ENCODE measurements around the gene TARS3. TPM values are rescaled to one million over a fixed set of nuclear protein-coding genes. Genes with fewer than 3 reads are reported as not detected.
"Not testable (repeated sequence)": the region's sequence is repeated elsewhere in the genome, so short reads cannot be mapped to it uniquely, and the experiment has no call there.

TARS3 gene
- polyA plus RNA-seq, 1 donor: 20.8 TPM

GRCh38 chr15:101654624-101655337 is 69.5 kb downstream of the TARS3 start:
- DNase-seq (ENCODE audit: low read depth): not testable (repeated sequence)

DNA sequence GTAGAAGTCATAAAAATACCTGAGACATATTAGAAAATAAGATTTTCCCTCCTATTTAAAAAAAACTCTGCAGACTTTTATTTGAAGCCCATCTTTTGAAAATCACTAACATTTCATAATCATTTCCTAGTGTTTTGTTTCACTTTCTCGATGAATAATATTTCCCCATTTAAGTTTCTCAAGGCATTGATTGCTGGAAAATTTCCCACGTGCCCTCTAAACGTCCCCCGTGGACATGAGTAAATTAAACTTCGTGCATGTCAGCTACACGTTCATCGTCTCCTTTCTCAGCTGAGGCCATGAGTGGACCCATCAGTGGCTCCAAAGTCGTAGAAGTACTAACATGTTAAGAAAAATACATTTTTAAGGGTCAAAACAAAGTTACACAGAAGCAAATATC is 70.1 kb downstream of the TARS3 start:
- DNase-seq (ENCODE audit: low read depth): no peak

DNA sequence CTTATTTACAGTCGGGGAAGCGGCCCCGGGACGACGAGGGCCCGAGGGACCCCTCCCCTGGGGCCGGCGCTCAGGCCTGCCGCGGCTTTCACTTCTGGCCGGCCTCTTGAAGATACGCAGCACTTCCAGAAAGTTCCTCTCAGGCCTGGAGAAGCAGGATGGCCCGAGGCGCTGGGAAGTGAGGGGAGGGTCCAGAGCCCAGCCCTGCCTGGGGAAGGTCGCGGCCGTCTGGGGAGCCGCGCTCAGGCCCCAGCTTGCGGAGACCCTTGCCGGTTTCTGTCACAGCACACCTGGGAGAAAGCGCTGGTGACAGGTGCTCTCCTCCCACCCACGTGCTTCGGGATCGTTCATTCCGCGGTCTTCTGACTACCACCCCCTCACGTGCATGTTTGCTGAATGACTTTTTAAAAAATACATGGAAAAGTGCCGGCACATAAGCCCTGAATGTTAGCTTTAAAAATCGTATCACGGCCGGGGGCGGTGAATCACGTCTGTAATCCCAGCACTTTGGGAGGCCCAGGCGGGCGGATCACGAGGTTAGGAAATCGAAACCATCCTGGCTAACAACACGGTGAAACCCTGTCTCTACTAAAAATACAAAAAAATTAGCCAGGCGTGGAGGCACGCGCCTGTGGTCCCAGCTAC is 71.4 kb downstream of the TARS3 start:
- DNase-seq (ENCODE audit: low read depth): no peak

GRCh38 chr15:101652098-101652785 is 72.0 kb downstream of the TARS3 start, which contains the start of gene TM2D3:
TM2D3 (minus strand) TSS chr15:101652381; CDS start chr15:101652361, 20 bp downstream.
- DNase-seq (ENCODE audit: low read depth): peak; percentile 83

DNA sequence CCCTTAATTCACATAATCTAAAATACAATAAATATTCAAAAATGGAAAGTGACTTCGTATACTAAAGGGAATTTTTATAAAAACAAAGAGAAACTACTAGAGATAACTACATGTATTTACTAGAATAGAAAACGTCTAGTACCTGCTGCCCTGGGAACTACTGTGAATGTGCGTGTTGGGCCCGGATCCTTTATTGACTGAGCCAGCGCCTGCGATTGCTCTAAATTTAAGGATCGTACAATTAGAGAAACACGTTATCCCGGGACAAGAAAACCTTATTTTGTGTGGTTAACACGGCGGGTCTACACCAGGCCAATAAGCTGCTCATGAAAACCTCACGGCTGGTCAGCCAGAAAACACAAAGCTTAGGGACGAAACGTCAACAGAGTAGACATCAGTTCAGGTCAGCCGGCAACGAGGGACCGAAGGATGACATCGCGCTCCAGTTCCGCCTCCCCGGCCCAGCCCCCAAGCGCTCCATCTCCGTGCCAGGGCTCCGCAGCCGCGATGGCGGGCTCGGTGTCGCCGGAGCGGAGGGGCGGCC is 72.6 kb downstream of the TARS3 start:
- DNase-seq (ENCODE audit: low read depth): peak; percentile 22

DNA sequence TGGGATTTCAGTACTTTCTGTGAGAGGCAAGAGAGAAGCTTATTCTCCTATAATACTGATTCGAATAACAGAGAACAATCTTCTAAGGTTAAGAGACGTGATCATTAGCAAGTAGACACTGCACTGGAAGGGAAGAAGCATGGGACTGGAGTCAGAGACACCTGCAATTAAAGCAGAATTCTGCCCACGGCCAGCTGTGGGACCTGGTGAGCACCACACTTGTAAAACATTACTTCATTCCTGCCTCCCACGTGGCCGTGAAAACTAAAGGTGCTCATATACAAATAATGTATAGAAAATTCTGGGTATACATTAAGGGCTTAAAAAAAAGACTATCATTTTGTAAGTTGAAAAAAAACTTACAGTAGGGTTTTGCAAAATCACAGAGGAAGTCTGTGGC is 74.1 kb downstream of the TARS3 start:
- DNase-seq (ENCODE audit: low read depth): no peak

DNA sequence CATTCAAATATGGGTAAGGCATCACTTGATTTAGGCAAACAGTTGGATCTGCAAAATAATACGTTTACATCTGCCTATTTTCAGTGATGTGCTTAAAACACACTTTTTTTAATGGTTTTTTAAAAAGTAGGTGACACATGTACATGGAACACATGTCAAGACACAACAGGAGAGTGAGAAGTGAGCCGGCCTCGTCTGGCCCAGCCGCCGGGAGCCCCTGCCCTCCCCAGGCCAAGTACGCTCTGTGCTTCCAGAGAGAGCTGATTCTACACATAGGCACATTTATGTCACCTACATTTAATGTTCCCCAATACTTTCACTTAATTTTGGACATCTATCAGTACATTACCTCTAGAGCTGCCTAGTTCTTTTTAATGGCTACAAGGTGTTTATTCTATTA is 75.9 kb downstream of the TARS3 start:
- DNase-seq (ENCODE audit: low read depth): no peak

DNA sequence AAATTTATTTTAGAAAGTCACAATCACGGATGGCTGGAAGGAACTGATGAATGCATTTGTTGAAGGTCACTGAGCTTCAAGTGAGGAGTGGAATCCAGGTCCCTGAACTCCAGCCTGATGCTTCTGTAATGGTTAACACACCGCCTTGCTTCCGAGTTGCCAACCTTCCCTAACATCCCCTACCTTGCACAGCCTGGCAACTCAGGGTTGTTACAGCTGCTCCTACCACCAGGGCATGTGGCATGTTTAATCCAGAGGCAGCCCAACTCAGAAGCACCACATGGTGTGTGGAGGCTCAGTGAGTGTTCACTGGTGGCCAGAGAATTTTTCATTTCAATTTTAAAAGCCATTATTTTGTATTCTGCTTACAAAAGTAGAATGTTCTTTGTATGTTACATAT is 77.0 kb downstream of the TARS3 start:
- no peak for DNase-seq (ENCODE audit: low read depth)

DNA sequence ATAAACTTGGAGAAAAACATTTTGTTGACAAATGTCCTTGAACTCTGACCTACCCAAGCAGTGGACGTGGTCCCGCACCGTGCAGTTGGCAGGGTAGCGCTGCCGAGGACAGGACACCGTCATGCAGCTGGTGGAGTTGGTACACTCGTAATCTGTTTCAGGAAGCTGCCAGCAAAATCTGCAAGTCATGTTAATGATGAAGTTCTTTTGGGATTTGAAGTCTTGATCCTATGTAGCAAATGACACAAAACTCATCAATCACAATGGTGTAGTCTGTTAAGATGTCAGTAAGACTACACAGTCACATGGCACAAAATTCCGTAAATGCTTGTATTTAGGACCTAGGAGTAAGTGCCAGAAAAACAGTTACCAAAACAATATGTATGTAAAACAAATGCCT is 77.6 kb downstream of the TARS3 start:
- DNase-seq (ENCODE audit: low read depth): no peak

DNA sequence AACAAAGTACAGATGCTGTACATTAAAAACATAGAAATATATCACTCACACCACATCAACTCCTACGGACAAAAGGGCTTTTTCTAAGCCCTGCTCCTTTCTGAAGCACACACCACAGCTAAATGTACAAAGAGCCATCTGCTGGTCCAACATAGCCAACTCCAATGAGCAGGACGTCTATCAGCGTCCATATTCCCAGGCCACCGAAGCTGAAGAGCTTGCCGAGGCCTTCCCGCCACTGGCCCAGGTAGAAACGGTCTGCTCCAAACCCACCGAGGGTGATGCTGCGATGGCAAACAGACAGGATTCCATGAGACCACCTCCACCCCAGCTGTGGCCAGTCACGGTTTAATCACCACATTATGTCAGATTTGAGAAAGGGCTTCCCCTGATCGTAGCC is 81.9 kb downstream of the TARS3 start:
- no peak for DNase-seq (ENCODE audit: low read depth)

- no peak for DNase-seq (ENCODE audit: low read depth)
Measured at GRCh38 chr15:101641894-101642293, 82.4 kb downstream of the TARS3 start.

- peak; percentile 61 for DNase-seq (ENCODE audit: low read depth)
Measured at GRCh38 chr15:101641129-101641764, 83.0 kb downstream of the TARS3 start.

- DNase-seq (ENCODE audit: low read depth): no peak
Measured at GRCh38 chr15:101639667-101640066, 84.6 kb downstream of the TARS3 start.

DNA sequence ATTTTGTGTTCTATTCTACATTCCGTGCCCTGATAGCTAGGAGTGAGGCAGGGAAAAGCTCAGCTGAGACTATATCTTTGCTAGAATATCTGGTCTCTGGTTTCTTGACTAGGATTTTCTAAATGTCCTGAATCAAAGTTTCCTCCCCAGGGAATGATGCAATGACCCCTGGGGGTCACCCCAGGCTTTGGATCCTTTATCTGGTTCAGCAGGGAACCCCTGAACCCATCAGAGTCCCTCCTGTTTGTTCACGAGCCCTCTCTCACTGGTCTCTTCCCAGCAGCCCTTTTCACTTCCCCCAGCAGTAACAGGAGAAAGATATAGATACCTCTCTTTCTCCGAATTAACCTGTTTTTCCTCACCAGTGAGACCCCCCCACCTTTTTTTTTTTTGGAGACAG is 86.4 kb downstream of the TARS3 start:
- DNase-seq (ENCODE audit: low read depth): no peak

- DNase-seq (ENCODE audit: low read depth): no peak
Measured at GRCh38 chr15:101637516-101637915, 86.8 kb downstream of the TARS3 start.

DNA sequence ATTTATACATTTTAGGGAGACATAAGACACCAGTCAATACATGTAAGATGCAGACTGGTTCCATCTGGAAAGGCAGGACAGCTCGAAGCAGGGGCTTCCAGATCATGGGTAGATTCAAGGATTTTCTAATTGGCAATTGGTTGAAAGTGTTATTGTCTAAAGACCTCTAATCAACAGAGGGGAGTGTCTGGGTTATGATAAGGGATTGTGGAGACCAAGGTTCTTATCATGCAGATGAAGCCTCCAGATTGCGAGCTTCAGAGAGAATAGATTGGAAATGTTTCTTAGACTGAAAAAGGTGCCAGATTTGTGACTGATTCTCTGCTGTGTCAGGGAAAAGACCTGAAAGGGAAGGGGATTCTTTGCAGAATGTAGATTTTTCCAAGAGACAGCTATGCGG is 87.2 kb downstream of the TARS3 start:
- no peak for DNase-seq (ENCODE audit: low read depth)

DNA sequence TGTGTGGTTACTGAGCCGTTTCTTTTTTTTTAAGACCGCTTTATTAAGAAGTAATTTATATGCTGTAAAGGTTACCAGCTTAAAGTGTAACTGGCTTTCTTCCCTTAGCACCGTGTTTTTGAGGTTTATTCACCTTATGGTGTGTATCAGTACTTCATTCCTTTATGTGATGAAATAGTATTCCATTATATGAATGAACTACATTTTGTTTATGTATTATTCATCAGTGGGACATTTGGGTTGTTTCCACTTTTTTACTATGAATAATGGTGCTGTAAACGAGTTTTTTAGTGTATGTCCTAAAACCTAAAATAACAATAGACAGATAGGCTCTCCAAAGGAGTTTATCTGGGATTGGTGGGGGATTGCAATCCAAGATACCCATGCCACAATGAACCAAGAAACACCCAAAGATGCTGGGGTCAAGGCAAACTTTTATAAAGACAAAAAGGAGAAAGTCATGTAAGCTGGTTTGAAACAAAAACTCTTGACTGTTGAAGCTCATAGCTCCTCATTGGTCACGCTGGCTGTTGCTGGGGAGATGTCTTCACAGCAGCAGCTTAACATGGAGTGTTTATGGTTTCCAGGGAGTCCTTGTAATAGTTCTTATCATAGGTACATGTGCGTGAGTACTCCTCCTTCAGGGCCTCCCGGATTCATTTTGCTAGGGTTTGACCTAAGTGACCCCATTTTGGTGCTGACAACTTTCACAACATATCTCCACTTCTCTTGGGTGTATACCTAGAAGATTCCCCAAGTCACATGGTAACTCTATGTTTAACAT is 88.1 kb downstream of the TARS3 start:
- DNase-seq (ENCODE audit: low read depth): no peak

GRCh38 chr15:101633356-101633755 is 90.9 kb downstream of the TARS3 start:
- no peak for DNase-seq (ENCODE audit: low read depth)

- DNase-seq (ENCODE audit: low read depth): not testable (repeated sequence)
Measured at GRCh38 chr15:101626729-101627128, 97.5 kb downstream of the TARS3 start.

GRCh38 chr15:101625980-101626379 is 98.3 kb downstream of the TARS3 start:
- DNase-seq (ENCODE audit: low read depth): no peak

- no peak for DNase-seq (ENCODE audit: low read depth)
Measured at GRCh38 chr15:101625184-101625583, 99.1 kb downstream of the TARS3 start.
